ENCODE results near the gene NAT9.

The NAT9 gene

DNA sequence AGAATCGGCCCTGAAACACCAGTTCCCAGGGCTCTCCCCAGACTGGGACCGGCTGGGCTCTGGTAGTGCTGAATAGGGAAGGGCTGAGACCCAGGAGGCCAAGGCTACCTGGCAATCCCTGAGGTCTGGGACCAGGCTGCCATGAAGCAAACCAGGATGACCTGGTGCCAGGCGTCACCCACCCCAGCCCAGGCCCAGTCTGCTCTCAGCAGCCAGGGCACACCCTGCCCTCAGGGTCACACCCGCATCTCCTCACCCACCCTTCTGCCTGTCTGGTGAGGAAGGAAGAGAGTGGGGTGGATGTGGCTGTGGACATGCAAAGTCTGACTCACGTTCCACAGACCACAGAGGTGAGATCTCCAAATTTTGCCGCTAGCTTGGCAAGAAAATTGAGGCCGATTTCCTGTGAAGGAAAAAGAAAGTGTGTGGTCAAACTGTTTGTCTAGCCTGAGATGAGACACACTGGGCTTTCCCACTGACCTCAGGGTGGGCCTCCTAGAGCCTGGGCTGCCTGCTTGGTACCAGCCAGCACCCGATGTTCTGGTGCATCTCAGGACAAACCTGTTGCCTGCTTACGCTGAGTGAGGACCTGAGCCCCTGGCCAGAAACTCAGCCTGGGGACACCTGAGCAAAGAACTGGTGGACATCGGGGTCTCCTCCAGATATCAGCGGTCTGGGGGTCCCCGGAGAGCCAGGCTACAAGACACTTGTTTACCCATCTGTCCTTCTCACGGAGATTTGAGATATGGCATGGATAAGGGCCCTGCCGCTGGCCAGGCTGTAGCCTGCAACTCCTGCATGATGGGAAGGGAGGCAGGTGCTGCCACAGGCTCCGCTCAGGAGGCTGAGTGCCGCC lies 45.4 kb downstream of the NAT9 start:
- Histone ChIP-seq H2BK15ac (replicated peaks; ENCODE audit: low read depth) (no peak overlapping the region), H3K56ac (ENCODE audit: low read length) (no peak overlapping the region), H3K23ac (ENCODE audit: low read length) (no peak overlapping the region), H3K4ac (ENCODE audit: low read depth, low read length) (no peak overlapping the region), H3K27me3 (ENCODE audit: insufficient read depth, low read length, poor library complexity) (no peaks in the 10 kb centered on the region), H3K79me2 (ENCODE audit: control insufficient read depth, insufficient read depth, low read length) (no peaks in the 10 kb centered on the region), H3K4me3 (ENCODE audit: low read length) (no peak overlapping the region), H3K36me3 (ENCODE audit: control insufficient read depth, insufficient read depth, low read length) (no peaks in the 10 kb centered on the region), H3K79me1 (ENCODE audit: low read length) (no peaks in the 10 kb centered on the region), H3K4me2 (ENCODE audit: low read length) (no peak overlapping the region), H2BK5ac (ENCODE audit: low read length) (no peak overlapping the region), H4K8ac (ENCODE audit: low read depth, low read length) (no peak overlapping the region), H3K18ac (ENCODE audit: low read length) (no peak overlapping the region), H2AK5ac (ENCODE audit: low read length) (no peak overlapping the region), H4K5ac (ENCODE audit: low read length) (no peak overlapping the region), H2BK120ac (ENCODE audit: low read depth, low read length) (no peak overlapping the region), H3K27ac (ENCODE audit: low read depth, low read length) (no peak overlapping the region), H3K4me1 (ENCODE audit: control insufficient read depth, low read depth, low read length) (no peaks in the 10 kb centered on the region), H3K9ac (ENCODE audit: low read length) (no peak overlapping the region)
- no peak for DNase-seq
- no CpG with 5 or more reads among the region's 16 CpGs for WGBS (ENCODE audit: extremely low coverage, insufficient coverage, low lambda C conversion rate)

DNA sequence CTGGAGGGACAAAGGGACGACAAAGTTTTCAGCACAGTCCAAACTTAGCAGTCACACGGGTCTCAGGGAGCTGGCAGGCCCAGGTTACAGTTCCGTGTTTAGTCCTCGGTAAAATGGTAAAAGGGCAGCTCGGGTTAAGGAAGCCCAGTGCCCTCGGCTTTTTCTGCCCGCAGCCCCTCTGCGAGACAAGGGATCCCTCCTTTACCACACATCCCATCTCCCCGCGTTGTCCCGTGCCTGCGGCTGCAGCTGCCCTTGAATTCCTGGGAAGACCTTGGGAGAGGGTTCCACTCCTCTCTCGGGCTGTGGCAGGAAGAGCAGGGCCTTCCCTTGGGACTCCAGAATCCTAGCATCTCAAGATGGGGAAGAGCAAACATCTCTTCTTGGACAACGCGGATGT lies 46.3 kb downstream of the NAT9 start:
- H3K4me1 ChIP-seq (ENCODE audit: control insufficient read depth, low read depth, low read length) = no peaks in the 10 kb centered on the region
- DNase-seq = no peak
- no peak overlapping the region for H4K8ac ChIP-seq (ENCODE audit: low read depth, low read length)
- H3K56ac ChIP-seq (ENCODE audit: low read length) = no peak overlapping the region
- no peaks in the 10 kb centered on the region for H3K36me3 ChIP-seq (ENCODE audit: control insufficient read depth, insufficient read depth, low read length)
- no peak overlapping the region for H2BK5ac ChIP-seq (ENCODE audit: low read length)
- H4K5ac ChIP-seq (ENCODE audit: low read length) = no peak overlapping the region
- WGBS (ENCODE audit: extremely low coverage, insufficient coverage, low lambda C conversion rate) = no CpG with 5 or more reads among the region's 15 CpGs
- H2BK120ac ChIP-seq (ENCODE audit: low read depth, low read length) = no peak overlapping the region
- no peak overlapping the region for H2AK5ac ChIP-seq (ENCODE audit: low read length)
- H3K27ac ChIP-seq (ENCODE audit: low read depth, low read length) = no peak overlapping the region
- H3K9ac ChIP-seq (ENCODE audit: low read length) = no peak overlapping the region
- H3K23ac ChIP-seq (ENCODE audit: low read length) = no peak overlapping the region
- H3K4me2 ChIP-seq (ENCODE audit: low read length) = no peak overlapping the region
- H3K18ac ChIP-seq (ENCODE audit: low read length) = no peak overlapping the region
- H3K27me3 ChIP-seq (ENCODE audit: insufficient read depth, low read length, poor library complexity) = no peaks in the 10 kb centered on the region
- H3K79me2 ChIP-seq (ENCODE audit: control insufficient read depth, insufficient read depth, low read length) = no peaks in the 10 kb centered on the region
- no peaks in the 10 kb centered on the region for H3K79me1 ChIP-seq (ENCODE audit: low read length)
- H2BK15ac ChIP-seq (replicated peaks; ENCODE audit: low read depth) = no peak overlapping the region
- H3K4ac ChIP-seq (ENCODE audit: low read depth, low read length) = no peak overlapping the region
- H3K4me3 ChIP-seq (ENCODE audit: low read length) = no peak overlapping the region

DNA sequence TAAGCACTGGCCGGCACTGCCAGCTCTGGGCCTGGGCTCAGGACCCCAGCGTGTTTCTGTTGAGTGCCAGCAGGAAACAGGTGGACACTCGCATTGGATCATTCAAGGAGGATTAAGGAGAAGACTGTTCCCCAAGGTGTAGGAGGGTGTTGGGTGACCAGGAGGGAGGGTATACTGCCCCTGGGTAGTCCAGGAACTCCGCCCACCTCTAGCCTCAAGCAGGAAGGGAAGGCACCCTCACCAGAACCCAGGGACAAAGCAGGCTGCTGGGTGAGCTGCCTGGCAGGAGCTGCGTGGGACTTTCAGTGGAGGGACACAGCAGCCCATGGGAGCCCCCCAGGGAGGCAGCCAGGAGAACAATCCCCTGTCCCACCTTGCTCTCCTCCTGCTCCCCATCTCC lies 46.8 kb downstream of the NAT9 start:
- Histone ChIP-seq H3K27ac (ENCODE audit: low read depth, low read length) (no peak overlapping the region), H3K4ac (ENCODE audit: low read depth, low read length) (no peak overlapping the region), H3K4me2 (ENCODE audit: low read length) (no peak overlapping the region), H3K79me1 (ENCODE audit: low read length) (no peaks in the 10 kb centered on the region), H3K9ac (ENCODE audit: low read length) (no peak overlapping the region), H3K36me3 (ENCODE audit: control insufficient read depth, insufficient read depth, low read length) (no peaks in the 10 kb centered on the region), H3K23ac (ENCODE audit: low read length) (no peak overlapping the region), H4K8ac (ENCODE audit: low read depth, low read length) (no peak overlapping the region), H3K18ac (ENCODE audit: low read length) (no peak overlapping the region), H2BK15ac (replicated peaks; ENCODE audit: low read depth) (no peak overlapping the region), H3K79me2 (ENCODE audit: control insufficient read depth, insufficient read depth, low read length) (no peaks in the 10 kb centered on the region), H2AK5ac (ENCODE audit: low read length) (no peak overlapping the region), H2BK5ac (ENCODE audit: low read length) (no peak overlapping the region), H2BK120ac (ENCODE audit: low read depth, low read length) (no peak overlapping the region), H3K4me3 (ENCODE audit: low read length) (no peak overlapping the region), H3K56ac (ENCODE audit: low read length) (no peak overlapping the region), H4K5ac (ENCODE audit: low read length) (no peak overlapping the region), H3K4me1 (ENCODE audit: control insufficient read depth, low read depth, low read length) (no peaks in the 10 kb centered on the region), H3K27me3 (ENCODE audit: insufficient read depth, low read length, poor library complexity) (no peaks in the 10 kb centered on the region)
- WGBS (ENCODE audit: extremely low coverage, insufficient coverage, low lambda C conversion rate) = no CpG with 5 or more reads among the region's 5 CpGs
- DNase-seq = no peak

- no peak overlapping the region for H3K4me2 ChIP-seq (ENCODE audit: low read length)
- no peak overlapping the region for H4K5ac ChIP-seq (ENCODE audit: low read length)
- DNase-seq = no peak
- H3K79me1 ChIP-seq (ENCODE audit: low read length) = no peaks in the 10 kb centered on the region
- no peak overlapping the region for H3K23ac ChIP-seq (ENCODE audit: low read length)
- no peak overlapping the region for H3K56ac ChIP-seq (ENCODE audit: low read length)
- no peak overlapping the region for H3K18ac ChIP-seq (ENCODE audit: low read length)
- no peaks in the 10 kb centered on the region for H3K27me3 ChIP-seq (ENCODE audit: insufficient read depth, low read length, poor library complexity)
- H3K36me3 ChIP-seq (ENCODE audit: control insufficient read depth, insufficient read depth, low read length) = no peaks in the 10 kb centered on the region
- H2BK120ac ChIP-seq (ENCODE audit: low read depth, low read length) = no peak overlapping the region
- H3K9ac ChIP-seq (ENCODE audit: low read length) = no peak overlapping the region
- no peak overlapping the region for H2AK5ac ChIP-seq (ENCODE audit: low read length)
- no peak overlapping the region for H3K4ac ChIP-seq (ENCODE audit: low read depth, low read length)
- no CpG with 5 or more reads among the region's 3 CpGs for WGBS (ENCODE audit: extremely low coverage, insufficient coverage, low lambda C conversion rate)
- H4K8ac ChIP-seq (ENCODE audit: low read depth, low read length) = no peak overlapping the region
- no peaks in the 10 kb centered on the region for H3K79me2 ChIP-seq (ENCODE audit: control insufficient read depth, insufficient read depth, low read length)
- H2BK15ac ChIP-seq (replicated peaks; ENCODE audit: low read depth) = no peak overlapping the region
- H3K27ac ChIP-seq (ENCODE audit: low read depth, low read length) = no peak overlapping the region
- H2BK5ac ChIP-seq (ENCODE audit: low read length) = no peak overlapping the region
- no peaks in the 10 kb centered on the region for H3K4me1 ChIP-seq (ENCODE audit: control insufficient read depth, low read depth, low read length)
- peak overlapping the region; percentile 19 for H3K4me3 ChIP-seq (ENCODE audit: low read length)
Measured at GRCh38 chr17:74728702-74729075, 47.5 kb downstream of the NAT9 start.

DNA sequence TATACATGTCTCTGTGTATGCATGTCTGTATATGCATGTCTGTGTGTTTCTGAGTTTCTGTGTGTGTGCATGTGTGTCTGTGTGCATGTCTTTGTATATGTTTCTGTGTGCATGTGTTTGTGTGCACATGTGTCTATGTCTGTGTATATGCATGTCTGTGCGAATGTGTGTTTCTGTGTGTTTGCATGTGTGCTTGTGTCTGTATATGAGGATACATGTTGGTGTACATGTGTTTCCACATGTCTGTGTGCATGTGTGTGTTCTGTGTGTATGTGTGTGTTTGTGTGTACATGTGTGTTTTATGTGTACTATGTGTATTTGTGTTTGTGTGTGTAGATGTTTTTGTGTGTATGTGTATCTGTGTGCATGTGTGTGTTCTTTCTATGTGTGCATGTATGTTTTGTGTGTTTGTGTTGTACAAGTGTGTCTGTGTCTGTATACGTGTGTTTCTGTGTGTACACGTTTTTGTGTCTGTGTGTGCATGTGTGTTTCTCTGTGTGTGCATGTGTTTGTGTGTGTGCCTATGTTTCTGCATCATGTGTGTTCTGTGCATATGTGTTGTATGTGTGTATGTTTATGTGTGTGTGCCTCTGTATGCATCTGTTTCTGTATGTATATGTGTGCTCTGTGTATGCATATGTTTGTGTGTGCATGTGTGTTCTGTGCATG lies 48.0 kb downstream of the NAT9 start:
- no peaks in the 10 kb centered on the region for H3K79me1 ChIP-seq (ENCODE audit: low read length)
- H3K9ac ChIP-seq (ENCODE audit: low read length) = no peak overlapping the region
- no peak overlapping the region for H2BK5ac ChIP-seq (ENCODE audit: low read length)
- H3K36me3 ChIP-seq (ENCODE audit: control insufficient read depth, insufficient read depth, low read length) = no peaks in the 10 kb centered on the region
- no peaks in the 10 kb centered on the region for H3K79me2 ChIP-seq (ENCODE audit: control insufficient read depth, insufficient read depth, low read length)
- H3K4me3 ChIP-seq (ENCODE audit: low read length) = peak overlapping the region; percentile 19
- no peak overlapping the region for H3K27ac ChIP-seq (ENCODE audit: low read depth, low read length)
- H3K4ac ChIP-seq (ENCODE audit: low read depth, low read length) = no peak overlapping the region
- no peak for DNase-seq
- H2BK120ac ChIP-seq (ENCODE audit: low read depth, low read length) = no peak overlapping the region
- no peaks in the 10 kb centered on the region for H3K4me1 ChIP-seq (ENCODE audit: control insufficient read depth, low read depth, low read length)
- H4K8ac ChIP-seq (ENCODE audit: low read depth, low read length) = no peak overlapping the region
- no peak overlapping the region for H3K4me2 ChIP-seq (ENCODE audit: low read length)
- no peak overlapping the region for H3K23ac ChIP-seq (ENCODE audit: low read length)
- H4K5ac ChIP-seq (ENCODE audit: low read length) = no peak overlapping the region
- no peak overlapping the region for H3K18ac ChIP-seq (ENCODE audit: low read length)
- no peak overlapping the region for H2AK5ac ChIP-seq (ENCODE audit: low read length)
- H2BK15ac ChIP-seq (replicated peaks; ENCODE audit: low read depth) = no peak overlapping the region
- H3K27me3 ChIP-seq (ENCODE audit: insufficient read depth, low read length, poor library complexity) = no peaks in the 10 kb centered on the region
- no CpG with 5 or more reads among the region's 3 CpGs for WGBS (ENCODE audit: extremely low coverage, insufficient coverage, low lambda C conversion rate)
- H3K56ac ChIP-seq (ENCODE audit: low read length) = no peak overlapping the region
